HG03280 (cell line): Measurements from ENCODE around the gene CLEC9A.
"Not testable (repeated sequence)": the region's sequence is repeated elsewhere in the genome, so short reads cannot be mapped to it uniquely, and the experiment has no call there.

ENCODE experiments used
- ATAC-seq: cut with Tn5 transposase; IDR thresholded peaks from one replicate; pipeline ENCODE4 v1.9.1; 2021; ENCODE audit warnings: mild to moderate bottlenecking, moderate library complexity; ENCODE audit not compliant: unreplicated experiment

CLEC9A gene

GRCh38 chr12:10030446-10030845, at the start of gene CLEC9A:
Gene CLEC9A, plus strand, starts transcription at chr12:10030682. Its CDS starts 22,006 bp downstream, at chr12:10052688.
- no peak for ATAC-seq

GRCh38 chr12:9991876-9992275, 38.6 kb upstream of the CLEC9A start:
- ATAC-seq: no peak

GRCh38 chr12:9992296-9992695, 38.2 kb upstream of the CLEC9A start:
- no peak for ATAC-seq

- no peak for ATAC-seq
Measured at GRCh38 chr12:9999016-9999415, 31.5 kb upstream of the CLEC9A start, which contains the start of gene CLEC1B. Gene CLEC1B, minus strand, starts transcription at chr12:9999121. Its CDS starts 21 bp downstream, at chr12:9999100.

GRCh38 chr12:10001171-10001776, 29.2 kb upstream of the CLEC9A start:
- no peak for ATAC-seq

GRCh38 chr12:10012630-10013330, 17.7 kb upstream of the CLEC9A start:
- ATAC-seq: no peak

- ATAC-seq: no peak
Measured at GRCh38 chr12:10015450-10015849, 15.0 kb upstream of the CLEC9A start.

GRCh38 chr12:10016881-10017280, 13.6 kb upstream of the CLEC9A start:
- ATAC-seq: no peak

GRCh38 chr12:10018386-10018785, 12.1 kb upstream of the CLEC9A start:
- ATAC-seq: no peak

GRCh38 chr12:10021342-10021741, 9.1 kb upstream of the CLEC9A start:
- ATAC-seq: no peak

GRCh38 chr12:10025236-10025635, 5.2 kb upstream of the CLEC9A start:
- ATAC-seq: no peak

- ATAC-seq: not testable (repeated sequence)
Measured at GRCh38 chr12:10026666-10027065, 3.8 kb upstream of the CLEC9A start.

- ATAC-seq: no peak
Measured at GRCh38 chr12:10027311-10027710, 3.2 kb upstream of the CLEC9A start.

GRCh38 chr12:10027721-10028120, 2.8 kb upstream of the CLEC9A start:
- no peak for ATAC-seq

- no peak for ATAC-seq
Measured at GRCh38 chr12:10031321-10031720, 839 bp downstream of the CLEC9A start.

GRCh38 chr12:10031771-10032175, 1.3 kb downstream of the CLEC9A start:
- ATAC-seq: no peak

GRCh38 chr12:10033783-10034545, 3.5 kb downstream of the CLEC9A start:
- no peak for ATAC-seq

- no peak for ATAC-seq
Measured at GRCh38 chr12:10042167-10042566, 11.7 kb downstream of the CLEC9A start.

- no peak for ATAC-seq
Measured at GRCh38 chr12:10048526-10048925, 18.0 kb downstream of the CLEC9A start.

- no peak for ATAC-seq
Measured at GRCh38 chr12:10052193-10052913, 21.9 kb downstream of the CLEC9A start.

- ATAC-seq: no peak
Measured at GRCh38 chr12:10058387-10058786, 27.9 kb downstream of the CLEC9A start.
